Thyroid gland (tissue), 4 donors: ENCODE results near the gene TSSK1B.

Experiments used
- POLR2A ChIP-seq, 2 donors: fragments of 450-650 bp; IDR thresholded peaks; one replicate each; pipeline ENCODE4 v1.6.1; 2017; ENCODE audit warnings: antibody characterized with exemption in 2 of 2, mild to moderate bottlenecking in 2 of 2, moderate library complexity in 1 of 2
- TF ChIP-seq, protein P1 (sequence below), 6 experiments: fragments of 200-600 bp in 3 of 6; fragments of 450-650 bp in 3 of 6; sonication (generic) in 3 of 6; IDR thresholded peaks; one replicate each; pipeline ENCODE4 v1.5.1; 2016 to 2019; ENCODE audit warnings: antibody characterized with exemption in 6 of 6, mild to moderate bottlenecking in 2 of 6, inconsistent platforms in 1 of 6, moderate library complexity in 1 of 6

GRCh38 chr5:113450929-113451328 lies 16.1 kb upstream of the TSSK1B start:
- TF ChIP-seq, protein P1, sequence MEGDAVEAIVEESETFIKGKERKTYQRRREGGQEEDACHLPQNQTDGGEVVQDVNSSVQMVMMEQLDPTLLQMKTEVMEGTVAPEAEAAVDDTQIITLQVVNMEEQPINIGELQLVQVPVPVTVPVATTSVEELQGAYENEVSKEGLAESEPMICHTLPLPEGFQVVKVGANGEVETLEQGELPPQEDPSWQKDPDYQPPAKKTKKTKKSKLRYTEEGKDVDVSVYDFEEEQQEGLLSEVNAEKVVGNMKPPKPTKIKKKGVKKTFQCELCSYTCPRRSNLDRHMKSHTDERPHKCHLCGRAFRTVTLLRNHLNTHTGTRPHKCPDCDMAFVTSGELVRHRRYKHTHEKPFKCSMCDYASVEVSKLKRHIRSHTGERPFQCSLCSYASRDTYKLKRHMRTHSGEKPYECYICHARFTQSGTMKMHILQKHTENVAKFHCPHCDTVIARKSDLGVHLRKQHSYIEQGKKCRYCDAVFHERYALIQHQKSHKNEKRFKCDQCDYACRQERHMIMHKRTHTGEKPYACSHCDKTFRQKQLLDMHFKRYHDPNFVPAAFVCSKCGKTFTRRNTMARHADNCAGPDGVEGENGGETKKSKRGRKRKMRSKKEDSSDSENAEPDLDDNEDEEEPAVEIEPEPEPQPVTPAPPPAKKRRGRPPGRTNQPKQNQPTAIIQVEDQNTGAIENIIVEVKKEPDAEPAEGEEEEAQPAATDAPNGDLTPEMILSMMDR (IDR thresholded peaks at IDR 0.05): no peak
- TF ChIP-seq POLR2A (IDR thresholded peaks at IDR 0.05): no peak
